IPS DF 4.7 (cell line): ENCODE results near the gene CSF2RB.

ENCODE experiments used
- DNase-seq: peaks from one replicate; pipeline ENCODE4 v3.0.0-alpha.2; 2013; ENCODE audit warnings: low spot score; ENCODE audit errors: extremely low read depth

CSF2RB gene

DNA sequence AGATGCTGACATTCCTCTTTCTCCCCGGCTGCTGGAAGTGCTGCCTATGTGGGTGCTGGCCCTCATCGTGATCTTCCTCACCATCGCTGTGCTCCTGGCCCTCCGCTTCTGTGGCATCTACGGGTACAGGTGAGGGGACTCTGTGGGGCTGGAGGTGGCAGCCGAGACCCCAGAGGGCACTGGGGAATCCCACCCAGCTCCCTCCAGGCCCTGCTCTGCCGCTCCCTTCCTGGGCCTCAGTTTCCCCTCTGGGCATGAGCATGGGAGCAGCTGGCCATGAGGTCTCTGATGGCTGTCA, 21.8 kb downstream of the CSF2RB start:
- DNase-seq, result no peak

DNA sequence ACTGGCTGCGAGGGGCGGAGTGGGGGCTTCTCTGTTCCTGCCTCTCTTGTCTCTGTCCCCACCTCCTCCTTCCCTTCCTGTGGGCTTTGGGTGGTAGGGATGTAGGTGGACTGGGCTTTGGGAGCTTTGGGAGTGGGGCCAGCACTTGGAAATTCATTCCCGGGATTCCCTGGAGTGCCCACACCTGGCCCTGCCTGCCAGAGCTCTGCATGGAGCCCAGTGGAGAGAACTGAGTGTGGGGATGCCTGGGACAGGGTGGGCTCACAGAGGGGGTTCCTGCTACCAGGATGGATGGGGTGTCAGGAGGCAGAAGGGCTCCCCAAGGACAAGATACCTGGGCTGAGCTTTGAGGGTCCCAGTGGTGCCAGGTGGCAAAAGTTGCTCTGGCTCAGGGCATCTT, 22.3 kb downstream of the CSF2RB start:
- DNase-seq, result no peak

DNA sequence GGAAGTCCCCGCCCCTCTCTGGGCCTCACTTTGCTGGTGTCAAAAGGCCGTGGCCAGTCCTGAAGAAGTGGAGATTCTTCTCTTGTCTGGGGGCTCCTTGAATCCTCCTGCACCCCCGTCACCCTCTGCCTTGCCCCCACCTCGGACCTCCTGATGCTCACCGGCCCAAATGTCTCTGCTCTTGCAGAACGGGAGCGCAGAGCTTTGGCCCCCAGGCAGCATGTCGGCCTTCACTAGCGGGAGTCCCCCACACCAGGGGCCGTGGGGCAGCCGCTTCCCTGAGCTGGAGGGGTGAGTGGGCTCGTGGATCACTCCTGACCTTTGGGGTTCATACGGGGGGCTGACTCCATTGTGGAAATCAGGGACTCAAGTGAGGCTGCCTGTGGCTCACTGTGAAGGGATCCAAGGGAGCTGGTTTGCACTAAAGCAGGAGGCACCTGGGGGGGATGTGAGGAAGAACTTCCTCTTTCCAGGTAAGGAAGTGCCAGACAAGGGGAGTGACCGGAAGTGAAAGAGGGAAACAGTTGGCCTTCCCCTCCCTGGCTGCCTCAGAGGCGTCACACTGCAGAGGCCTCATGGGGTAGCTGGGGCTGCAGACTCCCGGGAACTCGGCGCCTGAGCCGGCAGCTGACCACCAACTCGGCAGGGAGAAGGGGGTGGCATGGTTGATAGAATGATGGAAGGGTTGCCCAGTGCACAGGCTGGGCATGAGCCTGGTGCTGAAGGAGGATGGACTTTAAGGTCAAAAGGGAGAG, 23.1 kb downstream of the CSF2RB start:
- DNase-seq, result no peak

DNA sequence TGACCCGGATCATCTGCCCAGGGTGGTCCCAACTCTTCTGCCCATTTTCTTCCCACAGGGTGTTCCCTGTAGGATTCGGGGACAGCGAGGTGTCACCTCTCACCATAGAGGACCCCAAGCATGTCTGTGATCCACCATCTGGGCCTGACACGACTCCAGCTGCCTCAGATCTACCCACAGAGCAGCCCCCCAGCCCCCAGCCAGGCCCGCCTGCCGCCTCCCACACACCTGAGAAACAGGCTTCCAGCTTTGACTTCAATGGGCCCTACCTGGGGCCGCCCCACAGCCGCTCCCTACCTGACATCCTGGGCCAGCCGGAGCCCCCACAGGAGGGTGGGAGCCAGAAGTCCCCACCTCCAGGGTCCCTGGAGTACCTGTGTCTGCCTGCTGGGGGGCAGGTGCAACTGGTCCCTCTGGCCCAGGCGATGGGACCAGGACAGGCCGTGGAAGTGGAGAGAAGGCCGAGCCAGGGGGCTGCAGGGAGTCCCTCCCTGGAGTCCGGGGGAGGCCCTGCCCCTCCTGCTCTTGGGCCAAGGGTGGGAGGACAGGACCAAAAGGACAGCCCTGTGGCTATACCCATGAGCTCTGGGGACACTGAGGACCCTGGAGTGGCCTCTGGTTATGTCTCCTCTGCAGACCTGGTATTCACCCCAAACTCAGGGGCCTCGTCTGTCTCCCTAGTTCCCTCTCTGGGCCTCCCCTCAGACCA, 24.0 kb downstream of the CSF2RB start:
- no peak for DNase-seq

DNA sequence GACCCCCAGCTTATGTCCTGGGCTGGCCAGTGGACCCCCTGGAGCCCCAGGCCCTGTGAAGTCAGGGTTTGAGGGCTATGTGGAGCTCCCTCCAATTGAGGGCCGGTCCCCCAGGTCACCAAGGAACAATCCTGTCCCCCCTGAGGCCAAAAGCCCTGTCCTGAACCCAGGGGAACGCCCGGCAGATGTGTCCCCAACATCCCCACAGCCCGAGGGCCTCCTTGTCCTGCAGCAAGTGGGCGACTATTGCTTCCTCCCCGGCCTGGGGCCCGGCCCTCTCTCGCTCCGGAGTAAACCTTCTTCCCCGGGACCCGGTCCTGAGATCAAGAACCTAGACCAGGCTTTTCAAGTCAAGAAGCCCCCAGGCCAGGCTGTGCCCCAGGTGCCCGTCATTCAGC, 24.6 kb downstream of the CSF2RB start:
- DNase-seq, result no peak

DNA sequence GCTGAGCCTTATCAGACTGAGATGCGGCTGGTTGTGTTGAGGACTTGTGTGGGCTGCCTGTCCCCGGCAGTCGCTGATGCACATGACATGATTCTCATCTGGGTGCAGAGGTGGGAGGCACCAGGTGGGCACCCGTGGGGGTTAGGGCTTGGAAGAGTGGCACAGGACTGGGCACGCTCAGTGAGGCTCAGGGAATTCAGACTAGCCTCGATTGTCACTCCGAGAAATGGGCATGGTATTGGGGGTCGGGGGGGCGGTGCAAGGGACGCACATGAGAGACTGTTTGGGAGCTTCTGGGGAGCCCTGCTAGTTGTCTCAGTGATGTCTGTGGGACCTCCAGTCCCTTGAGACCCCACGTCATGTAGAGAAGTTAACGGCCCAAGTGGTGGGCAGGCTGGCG, 25.5 kb downstream of the CSF2RB start:
- no peak for DNase-seq

DNA sequence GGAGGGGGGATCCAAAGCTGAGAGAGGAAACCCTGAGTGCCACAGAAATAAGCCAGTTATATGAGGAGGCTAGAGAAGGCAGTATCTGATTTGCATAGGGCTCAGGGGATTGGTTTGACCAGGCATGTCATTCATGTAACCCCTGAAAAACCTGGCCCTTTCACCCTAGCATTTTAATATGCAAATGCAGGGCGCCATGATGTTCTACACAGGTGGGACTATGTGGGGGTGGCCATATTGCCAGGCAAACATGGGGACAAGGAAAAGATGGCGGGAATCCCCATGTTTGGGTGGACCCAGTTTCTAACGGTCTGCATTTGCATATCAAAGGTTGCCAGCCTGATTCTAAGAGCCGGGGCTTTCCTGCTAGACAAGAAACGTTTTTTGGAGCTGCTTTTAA, 27.2 kb downstream of the CSF2RB start:
- DNase-seq, result no peak

DNA sequence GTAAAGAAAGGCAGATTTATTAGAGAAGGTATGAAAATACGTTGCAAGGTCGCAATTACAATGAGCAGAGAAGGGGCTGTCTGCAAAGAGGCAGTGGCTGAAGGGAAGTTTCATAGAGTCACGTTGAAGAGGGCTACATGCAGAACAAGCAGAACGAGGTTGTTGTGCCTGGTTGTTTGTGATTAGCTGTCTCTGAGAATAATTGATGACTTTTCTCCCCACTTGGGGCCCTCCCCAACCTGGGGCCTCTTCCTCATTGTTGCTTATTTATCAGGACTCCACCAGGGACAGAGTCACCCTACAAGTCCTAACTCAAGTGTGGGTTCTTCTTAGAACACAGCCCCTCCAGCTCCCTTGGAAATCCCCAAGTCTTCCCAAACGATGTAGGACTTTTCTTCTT, 29.1 kb downstream of the CSF2RB start:
- no peak for DNase-seq

DNA sequence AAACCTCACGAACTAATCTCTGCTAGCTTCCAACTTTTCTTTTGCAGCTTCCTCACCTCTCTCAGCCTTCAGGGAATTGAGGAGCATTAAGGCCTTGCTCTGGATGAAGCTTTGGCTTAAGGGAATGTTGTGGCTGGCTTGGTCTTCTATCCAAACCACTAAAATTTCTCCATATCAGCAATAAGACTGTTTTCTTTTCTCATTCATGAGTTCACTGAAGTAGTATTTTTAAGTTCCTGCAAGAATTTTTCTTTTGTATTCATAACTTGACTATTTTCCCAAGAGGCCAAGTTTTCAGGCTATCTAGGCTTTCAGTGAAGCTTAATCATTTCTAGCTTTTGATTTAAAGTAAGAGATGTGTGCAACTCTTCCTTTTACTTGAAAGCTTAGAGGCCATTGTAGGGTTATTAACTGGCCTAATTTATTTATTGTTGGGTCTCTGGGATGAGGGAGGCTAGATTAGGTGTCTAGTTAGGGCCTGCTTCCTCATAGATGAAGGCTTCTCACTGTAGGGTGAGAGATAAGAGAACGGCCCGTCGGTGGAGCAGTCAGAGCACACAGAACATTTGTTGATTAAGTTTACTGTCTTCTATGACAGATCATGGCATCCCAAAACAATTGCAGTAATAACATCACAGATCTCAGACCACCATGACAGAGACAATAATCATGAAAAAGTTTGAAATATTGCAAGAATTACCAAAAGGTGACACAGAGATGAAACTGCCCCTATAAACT, 33.2 kb downstream of the CSF2RB start:
- DNase-seq, result no peak

DNA sequence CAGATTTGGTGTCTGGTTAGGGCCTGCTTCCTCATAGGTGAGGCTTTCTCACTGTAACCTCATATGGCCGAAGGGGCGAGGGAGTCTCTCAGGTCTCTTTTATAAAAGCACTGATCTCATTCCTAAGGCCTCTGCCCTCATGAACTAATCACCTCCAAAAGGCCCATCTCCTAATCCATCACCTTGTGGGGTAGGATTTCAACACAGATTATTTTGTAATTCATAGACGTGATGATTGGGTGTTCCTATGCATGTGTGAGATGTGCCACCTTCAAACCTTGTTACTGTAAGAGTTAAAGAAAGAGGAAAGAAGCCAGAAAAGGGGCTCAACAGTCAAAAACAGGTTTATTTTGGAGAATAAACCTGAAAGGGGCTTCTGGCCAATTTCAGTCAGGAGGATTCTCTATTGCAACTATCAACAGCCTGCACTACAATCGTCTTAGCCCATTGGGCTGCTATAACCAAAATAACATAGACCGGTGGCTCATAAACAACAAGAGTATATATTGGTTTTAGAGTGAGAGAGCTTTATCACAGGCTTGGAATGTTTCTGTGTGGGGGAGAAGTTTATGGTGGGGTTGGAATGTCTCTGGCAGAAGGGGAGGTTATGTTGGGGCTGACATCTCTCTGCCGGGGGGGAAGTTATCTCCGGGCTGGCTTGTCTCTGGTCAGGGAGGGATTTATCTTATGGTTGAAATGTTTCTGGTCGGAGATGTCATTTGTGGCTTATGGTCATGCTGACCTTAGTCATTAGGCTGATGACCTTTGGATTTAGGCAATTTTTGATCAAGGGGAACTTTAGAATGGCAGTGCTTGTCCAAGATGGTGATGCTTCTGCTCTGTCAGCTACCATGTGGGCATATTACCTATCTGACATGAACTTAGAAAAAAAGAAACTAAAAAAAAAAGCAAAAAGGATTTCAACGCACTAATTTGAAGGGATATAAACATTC, 35.1 kb downstream of the CSF2RB start:
- no peak for DNase-seq

DNA sequence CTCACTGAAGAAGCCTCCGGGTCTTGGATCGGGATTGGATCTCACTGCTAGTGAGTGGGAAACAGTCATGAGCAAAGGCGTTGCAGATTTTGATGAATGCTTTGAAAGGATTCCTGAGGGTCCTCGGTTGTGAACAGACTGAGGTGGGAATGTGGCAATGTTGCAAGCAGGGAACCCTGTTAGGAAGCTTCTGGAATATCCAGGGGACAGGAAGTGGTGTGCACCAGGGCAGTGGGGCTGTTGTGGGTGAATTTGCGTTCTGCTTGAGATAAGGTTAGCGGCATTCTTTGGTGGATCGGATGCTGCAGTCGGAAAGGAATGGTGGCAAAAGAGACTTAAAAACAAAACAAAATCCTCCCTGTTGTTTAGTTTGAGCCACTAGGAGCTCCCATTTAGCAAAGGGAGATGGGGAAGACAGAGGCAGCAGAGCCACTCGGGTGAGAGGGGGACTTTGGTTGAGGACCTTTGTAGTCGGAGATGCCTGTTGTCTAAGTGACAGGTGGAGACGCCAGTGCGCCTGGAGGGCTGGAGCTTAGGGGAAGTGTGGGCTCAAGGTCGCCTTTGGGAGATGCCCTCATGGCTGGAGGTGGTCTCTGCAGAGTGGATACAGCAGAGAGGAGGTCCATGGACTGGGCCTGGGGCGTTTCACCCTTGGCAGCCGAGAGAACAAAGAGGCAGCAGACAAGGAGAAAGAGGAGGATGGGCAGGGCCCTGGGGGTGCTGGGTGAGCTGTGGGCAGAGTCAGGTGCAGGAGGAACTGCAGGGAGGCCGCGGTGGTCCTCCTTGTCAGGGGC, 37.6 kb downstream of the CSF2RB start:
- no peak for DNase-seq

DNA sequence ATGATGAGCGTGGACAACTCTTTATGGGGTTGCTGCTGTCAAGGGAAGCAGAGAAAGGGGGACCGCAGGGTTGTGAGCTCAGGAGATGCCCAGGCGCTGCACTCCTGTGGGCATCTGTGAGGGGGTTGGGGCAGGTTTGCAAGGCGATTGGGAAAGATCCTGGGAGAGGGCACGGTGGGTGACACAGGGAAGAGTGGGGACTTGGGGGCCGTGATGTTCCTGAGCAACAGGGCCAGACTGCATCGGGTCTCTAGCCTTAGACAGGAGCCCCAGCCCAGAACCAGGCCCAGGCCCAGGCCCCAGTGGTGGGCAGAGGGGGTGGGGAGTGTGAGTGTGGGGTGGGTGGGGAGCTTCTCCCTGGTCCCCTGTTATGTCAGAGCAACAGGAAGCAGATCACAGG, 38.3 kb downstream of the CSF2RB start:
- no peak for DNase-seq

DNA sequence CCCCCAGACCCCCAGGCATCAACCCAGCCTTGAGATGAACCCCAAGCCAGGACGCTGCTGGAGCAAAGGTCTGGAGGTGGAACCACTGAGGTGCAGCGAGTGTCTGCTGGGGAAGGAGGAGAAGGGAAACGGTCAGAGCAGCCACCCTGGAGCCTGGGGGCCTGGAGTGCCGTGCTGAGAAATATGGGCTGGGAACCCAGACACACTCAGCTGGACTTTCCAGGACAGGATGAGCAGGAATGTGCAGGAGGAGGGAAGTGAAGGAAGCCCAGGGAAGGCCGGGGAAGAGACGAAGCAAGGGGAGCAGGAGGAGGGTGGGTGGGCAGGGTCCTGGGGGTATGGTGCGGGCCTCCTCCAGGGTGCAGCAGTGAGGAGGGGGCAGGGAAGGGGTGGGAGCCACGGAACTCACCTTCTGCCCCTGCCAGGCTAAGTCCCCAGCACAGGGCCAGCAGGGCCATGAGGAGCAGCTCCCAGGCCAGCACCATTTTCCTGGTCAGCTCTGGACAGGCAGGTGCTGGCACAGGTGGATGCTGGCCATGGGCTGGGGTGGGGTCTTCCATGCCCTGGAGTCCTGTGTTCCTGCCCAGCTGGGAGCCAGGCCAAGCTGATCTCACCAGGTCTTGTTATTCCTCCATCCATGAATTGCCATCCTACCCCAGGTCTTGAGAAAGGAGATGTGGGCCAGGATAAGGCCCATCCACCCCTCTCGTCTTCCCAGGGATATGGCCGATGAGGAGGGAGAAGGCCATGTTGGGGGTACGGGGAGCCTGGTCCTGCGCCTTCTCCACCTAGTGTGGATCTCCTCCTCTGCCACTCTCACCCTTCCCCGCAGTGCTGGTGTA, 40.0 kb downstream of the CSF2RB start:
- no peak for DNase-seq

DNA sequence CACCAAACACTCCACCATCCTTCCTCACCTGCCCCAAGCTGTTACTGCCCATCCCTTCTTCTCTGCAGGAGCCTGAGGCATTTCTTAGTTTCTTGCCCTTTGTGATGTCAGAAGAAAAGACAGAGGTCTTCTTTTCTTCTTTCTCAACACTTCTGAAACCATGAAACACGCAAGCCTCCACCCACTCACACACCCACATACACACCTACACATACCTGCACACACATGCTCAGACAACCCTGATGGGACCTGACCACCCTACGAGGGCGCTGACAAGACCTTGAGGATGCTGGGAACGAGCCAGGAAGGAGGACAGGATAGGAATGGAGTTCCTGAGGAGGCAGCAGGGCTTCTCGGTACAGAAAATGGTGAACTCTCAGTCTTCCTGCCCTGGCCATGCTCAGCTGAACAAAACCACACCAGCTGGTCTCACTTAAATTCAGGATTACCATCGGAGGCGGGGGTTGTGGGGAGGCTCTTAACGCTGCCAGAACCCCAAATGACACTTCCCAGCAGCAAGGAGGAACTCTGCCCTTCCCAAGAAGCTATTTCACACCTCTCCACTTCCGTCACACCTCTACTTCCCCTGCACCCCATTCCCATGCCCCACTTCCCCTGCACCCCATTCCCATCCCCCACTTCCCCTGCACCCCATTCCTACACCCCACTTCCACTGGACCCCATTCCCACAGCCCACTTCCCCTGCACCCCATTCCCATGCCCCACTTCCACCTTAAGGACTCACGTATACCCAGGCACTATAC, 41.0 kb downstream of the CSF2RB start:
- DNase-seq, result no peak

DNA sequence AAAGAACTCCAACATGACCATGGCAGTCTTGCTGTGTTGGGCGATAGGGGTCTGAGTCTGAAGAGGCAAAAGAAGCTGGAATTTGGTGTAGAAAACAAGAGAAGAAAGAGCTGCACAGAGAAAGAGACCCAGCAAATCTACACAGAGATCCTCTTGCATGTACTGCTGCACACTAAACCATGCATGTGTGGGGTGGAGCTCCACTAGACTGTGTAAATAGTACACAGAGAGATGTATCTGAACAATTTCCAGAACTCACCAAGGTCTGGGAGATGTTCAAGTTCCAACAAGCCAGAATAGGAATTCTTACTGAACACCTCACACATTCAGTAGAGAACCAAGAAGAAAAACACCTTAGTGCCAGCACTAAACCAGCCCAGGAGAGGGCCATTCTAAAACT, 42.3 kb downstream of the CSF2RB start:
- no peak for DNase-seq

DNA sequence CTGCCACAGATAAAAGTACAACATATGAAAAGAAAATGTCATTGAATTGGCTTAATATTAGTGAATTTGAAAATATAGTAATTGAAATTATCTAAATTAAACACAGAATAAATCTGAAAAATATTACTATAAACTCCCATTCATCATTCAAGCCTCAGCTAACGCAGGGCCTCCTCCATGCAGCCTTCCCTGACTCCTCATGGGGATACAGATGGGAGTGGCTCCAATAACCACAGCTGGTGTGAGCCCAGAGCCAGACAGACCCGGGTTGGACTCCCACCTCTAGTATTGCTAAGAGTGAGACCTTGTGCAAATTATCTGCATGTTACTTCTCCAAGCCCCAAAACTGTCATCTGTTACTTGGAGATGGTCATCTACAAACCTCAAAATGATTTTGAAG, 44.9 kb downstream of the CSF2RB start:
- DNase-seq, result no peak

DNA sequence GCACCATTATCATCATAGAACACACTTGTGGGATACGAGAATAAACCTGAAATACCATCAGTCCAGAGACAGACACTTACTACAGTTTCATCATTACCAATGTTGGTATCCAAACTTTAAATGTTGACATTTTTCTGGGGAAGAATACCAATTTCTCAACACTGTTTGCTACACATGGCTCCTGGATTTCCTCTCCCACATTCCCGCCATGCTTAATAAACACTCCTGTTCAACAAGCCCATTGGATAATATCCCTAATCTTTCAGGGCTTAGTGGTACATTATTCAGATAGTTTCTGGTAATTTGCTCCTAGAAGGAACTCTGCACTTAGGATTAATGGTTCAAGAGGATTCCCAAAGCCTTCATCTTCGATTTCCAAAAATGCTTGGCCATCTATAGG, 48.2 kb downstream of the CSF2RB start:
- DNase-seq, result no peak

DNA sequence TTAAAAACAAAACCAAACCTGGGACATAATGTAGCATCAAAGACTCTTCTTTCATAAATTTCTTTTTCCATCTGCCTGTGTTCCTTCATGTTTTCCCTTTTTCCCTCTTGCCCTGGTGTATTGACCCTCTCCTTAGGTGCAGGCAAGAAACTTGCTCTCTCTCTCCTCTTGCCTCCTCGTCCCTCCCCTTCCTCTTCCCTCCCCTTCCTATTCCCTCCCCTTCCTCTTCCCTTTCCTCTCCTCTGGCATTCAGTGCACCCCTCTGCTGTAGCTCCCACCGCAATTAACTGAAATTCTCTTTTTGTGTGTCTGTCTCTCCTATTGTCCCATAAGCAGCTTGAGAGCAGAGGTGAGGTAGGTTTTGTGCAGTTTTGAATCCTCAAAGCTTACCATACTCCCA, 49.9 kb downstream of the CSF2RB start:
- DNase-seq, result no peak

DNA sequence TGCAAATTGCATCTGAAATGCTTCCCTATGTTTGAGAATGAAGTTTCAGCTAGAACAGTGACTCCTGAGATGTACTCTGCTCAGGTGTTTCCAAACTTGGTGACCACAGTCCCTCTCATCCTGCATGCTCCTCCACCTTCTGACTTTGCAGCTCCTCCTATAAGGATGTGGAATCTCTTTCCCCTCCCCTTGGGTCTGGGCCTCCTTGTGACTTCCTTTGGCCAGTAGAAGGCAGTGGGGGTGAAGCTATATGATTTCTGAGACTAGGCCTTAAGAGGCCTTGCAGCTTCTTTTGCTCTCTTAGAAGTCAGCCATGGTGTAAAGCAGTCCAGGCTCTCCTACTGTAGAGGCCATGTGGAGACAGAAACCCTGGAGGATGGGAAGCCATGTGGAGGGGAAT, 50.7 kb downstream of the CSF2RB start:
- DNase-seq, result no peak
